GM12892 (cell line): ENCODE measurements around the gene ZFPL1.

ENCODE experiments used
- POLR2A ChIP-seq: IDR thresholded peaks from 2 replicates; pipeline ENCODE4 v1.6.1; 2011; ENCODE audit warnings: low read depth, low read length, control low read depth
- POLR2AphosphoS5 ChIP-seq: IDR thresholded peaks from 2 replicates; pipeline ENCODE4 v1.6.1; 2011; ENCODE audit warnings: low read depth, low read length, control low read depth
- TAF1 ChIP-seq: IDR thresholded peaks from 2 replicates; pipeline ENCODE4 v1.6.1; 2011; ENCODE audit warnings: low read depth, mild to moderate bottlenecking, control low read depth, low read length, borderline replicate concordance

DNA sequence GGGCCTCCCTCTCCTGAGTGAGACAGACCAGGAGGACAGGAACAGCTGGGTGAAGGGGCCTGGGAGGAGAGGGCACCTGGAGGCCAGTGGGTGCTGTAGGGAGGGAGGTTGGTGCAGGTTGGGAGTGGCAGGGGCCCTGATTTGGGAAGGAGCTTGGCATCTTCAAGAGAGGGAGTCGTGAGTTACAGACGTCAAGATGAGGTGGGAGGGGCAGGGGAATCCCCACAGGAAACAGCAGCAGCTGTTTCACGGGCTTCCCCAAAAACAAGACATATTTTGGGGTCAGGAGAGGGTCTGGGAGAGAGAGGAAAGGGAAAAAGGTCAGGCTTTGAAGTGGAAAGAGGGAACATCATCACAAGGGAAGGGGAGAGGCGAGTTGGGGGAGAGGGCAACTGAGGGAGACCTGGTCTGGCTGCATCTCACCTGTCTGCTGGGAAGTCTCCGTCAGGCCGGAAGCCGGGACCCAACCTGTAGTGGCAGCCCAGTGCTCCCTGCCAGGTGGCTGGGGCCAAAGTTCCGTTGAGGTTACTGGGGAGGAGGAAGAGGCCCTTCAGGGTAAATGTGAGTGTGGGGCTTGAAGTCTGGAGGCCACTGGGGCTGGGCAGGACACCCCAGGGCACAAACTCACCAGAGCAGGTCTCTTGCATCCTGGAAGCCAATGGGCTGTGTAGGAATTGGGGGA lies 30.1 kb upstream of the ZFPL1 start:
- no peak for TF ChIP-seq POLR2AphosphoS5
- no peak for TF ChIP-seq POLR2A
- TF ChIP-seq TAF1 = no peak
